ENCODE results near the gene LDHB.
"Not testable (repeated sequence)": the region's sequence is repeated elsewhere in the genome, so short reads cannot be mapped to it uniquely, and the experiment has no call there.

The LDHB gene

GRCh38 chr12:21607701-21608100, 49.9 kb downstream of the LDHB start:
- DNase-seq (ENCODE audit: low read depth): no peak

- no peak for DNase-seq (ENCODE audit: low read depth)
Observed at GRCh38 chr12:21606175-21606574, 51.5 kb downstream of the LDHB start.

- DNase-seq (ENCODE audit: low read depth): no peak
Observed at GRCh38 chr12:21604245-21605101, 53.2 kb downstream of the LDHB start, which contains the start of gene GYS2. Gene GYS2, minus strand, starts transcription at chr12:21604847. Its CDS starts 255 bp downstream, at chr12:21604592.

- no peak for DNase-seq (ENCODE audit: low read depth)
Observed at GRCh38 chr12:21602774-21603173, 54.9 kb downstream of the LDHB start.

GRCh38 chr12:21600196-21600595, 57.4 kb downstream of the LDHB start:
- DNase-seq (ENCODE audit: low read depth): no peak

- no peak for DNase-seq (ENCODE audit: low read depth)
Observed at GRCh38 chr12:21599143-21599999, 58.3 kb downstream of the LDHB start.

- no peak for DNase-seq (ENCODE audit: low read depth)
Observed at GRCh38 chr12:21598651-21599050, 59.0 kb downstream of the LDHB start.

- DNase-seq (ENCODE audit: low read depth): not testable (repeated sequence)
Observed at GRCh38 chr12:21595356-21595755, 62.3 kb downstream of the LDHB start.

- no peak for DNase-seq (ENCODE audit: low read depth)
Observed at GRCh38 chr12:21585485-21585884, 72.2 kb downstream of the LDHB start.
